Subcutaneous abdominal adipose tissue (tissue), 5 donors: ENCODE results near the gene PRKD1.
"Not testable (repeated sequence)": the region's sequence is repeated elsewhere in the genome, so short reads cannot be mapped to it uniquely, and the experiment has no call there.

Experiments
- H3K27ac ChIP-seq: one replicate; pipeline ENCODE4 v1.7.0; 2013; ENCODE audit warnings: low read depth, mild to moderate bottlenecking, inconsistent platforms, low read length, moderate library complexity
- H3K27me3 ChIP-seq, 5 donors: one replicate each; pipeline ENCODE4 v1.7.0; 2013; ENCODE audit warnings: low read length in 5 of 5, inconsistent platforms in 1 of 5; ENCODE audit not compliant: control insufficient read depth in 5 of 5, insufficient read depth in 4 of 5
- H3K36me3 ChIP-seq, 5 donors: one replicate each; pipeline ENCODE4 v1.7.0; 2013; ENCODE audit warnings: low read length in 5 of 5; ENCODE audit not compliant: control insufficient read depth in 5 of 5, insufficient read depth in 5 of 5
- H3K4me1 ChIP-seq, 5 donors: one replicate each; pipeline ENCODE4 v1.7.0; 2013; ENCODE audit warnings: low read length in 5 of 5, mild to moderate bottlenecking in 3 of 5, moderate library complexity in 1 of 5; ENCODE audit not compliant: control insufficient read depth in 5 of 5, insufficient read depth in 5 of 5
- H3K4me3 ChIP-seq, 5 donors: one replicate each; pipeline ENCODE4 v1.7.0; 2013; ENCODE audit warnings: low read length in 5 of 5, low read depth in 1 of 5
- H3K9ac ChIP-seq, 5 donors: one replicate each; pipeline ENCODE4 v1.7.0; 2013; ENCODE audit warnings: low read length in 5 of 5, mild to moderate bottlenecking in 4 of 5, moderate library complexity in 3 of 5
- H3K9me3 ChIP-seq, 5 donors: one replicate each; pipeline ENCODE4 v1.7.0; 2013; ENCODE audit warnings: low read length in 5 of 5; ENCODE audit not compliant: control insufficient read depth in 5 of 5
- donor health status: healthy.
- donor health status: healthy.
- donor health status: healthy.
- donor health status: healthy.
- donor health status: healthy.

Gene PRKD1

DNA sequence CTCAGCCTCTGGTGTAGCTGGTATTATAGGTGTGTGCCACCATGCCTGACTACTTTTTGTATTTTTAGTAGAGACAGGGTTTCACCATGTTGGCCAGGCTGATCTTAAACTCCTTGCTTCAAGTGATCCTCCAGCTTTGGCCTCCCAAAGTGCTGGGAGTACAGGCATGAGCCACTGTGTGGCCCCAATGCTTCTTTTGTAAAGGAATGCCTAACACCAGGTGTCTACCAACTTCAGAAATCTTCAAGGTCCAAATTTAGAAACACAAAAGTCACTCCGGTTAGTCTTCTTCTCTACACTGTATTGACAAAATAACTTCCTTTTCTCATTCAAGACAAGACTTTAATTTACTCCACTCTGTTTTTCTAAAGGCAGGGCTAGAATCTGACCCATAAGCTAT is 188.7 kb downstream of the PRKD1 start:
- H3K4me3 ChIP-seq, result no peak overlapping the region
- H3K4me1 ChIP-seq, result peaks cover 2 to 23% (median 16%) of the 10 kb centered on the region in 5 donors
- no peaks in the 10 kb centered on the region for H3K36me3 ChIP-seq
- no peak overlapping the region for H3K27ac ChIP-seq
- no peaks in the 10 kb centered on the region for H3K9me3 ChIP-seq
- H3K9ac ChIP-seq, result no peak overlapping the region
- no peaks in the 10 kb centered on the region for H3K27me3 ChIP-seq

DNA sequence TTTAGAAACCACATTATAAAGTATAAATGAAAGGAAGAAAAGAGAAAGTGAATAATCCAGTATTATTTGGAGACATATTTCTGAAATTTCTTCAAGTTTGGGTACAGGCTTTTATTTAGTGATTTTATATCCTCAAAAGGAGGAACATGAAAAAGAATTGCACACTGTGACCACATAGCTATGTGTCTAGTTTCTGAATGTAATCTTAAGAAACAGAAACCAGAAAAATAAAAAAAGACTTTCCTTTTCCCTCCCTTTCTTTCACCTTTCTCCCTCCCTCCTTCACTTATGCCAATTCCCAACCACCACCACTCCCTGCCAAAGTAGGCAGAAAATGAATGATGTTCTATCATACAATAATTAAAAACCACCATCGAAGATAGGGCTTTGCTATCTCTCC is 189.6 kb downstream of the PRKD1 start:
- H3K27me3 ChIP-seq, result no peaks in the 10 kb centered on the region
- no peak overlapping the region for H3K27ac ChIP-seq
- peaks cover 2 to 16% (median 14%) of the 10 kb centered on the region in 5 donors for H3K4me1 ChIP-seq
- H3K9me3 ChIP-seq, result no peaks in the 10 kb centered on the region
- no peaks in the 10 kb centered on the region for H3K36me3 ChIP-seq
- H3K4me3 ChIP-seq, result no peak overlapping the region
- H3K9ac ChIP-seq, result no peak overlapping the region

DNA sequence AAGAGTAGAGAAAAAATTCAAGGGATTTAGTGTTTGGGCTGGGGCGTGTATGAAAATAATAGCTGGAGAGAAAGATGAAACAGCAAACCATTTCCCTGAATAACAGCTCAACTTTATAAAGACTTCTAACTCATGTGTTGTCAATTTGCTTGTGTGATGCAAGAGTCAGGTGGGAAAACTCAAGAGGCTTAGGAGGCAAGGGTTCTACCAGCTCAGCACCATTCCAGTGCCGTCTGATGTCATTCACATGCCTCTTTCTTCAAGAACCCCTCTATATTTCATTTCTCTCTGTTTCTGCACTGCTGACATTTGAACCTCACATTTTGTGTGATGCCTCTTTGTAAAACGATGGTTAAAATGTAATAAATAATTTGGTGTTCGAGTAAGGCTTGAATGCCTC is 192.2 kb downstream of the PRKD1 start:
- Histone ChIP-seq H3K9me3 (no peaks in the 10 kb centered on the region), H3K27me3 (no peaks in the 10 kb centered on the region), H3K27ac (no peak overlapping the region), H3K4me1 (peaks cover 0 to 2% (median 0%) of the 10 kb centered on the region in 5 donors), H3K4me3 (no peak overlapping the region), H3K36me3 (no peaks in the 10 kb centered on the region), H3K9ac (no peak overlapping the region)

DNA sequence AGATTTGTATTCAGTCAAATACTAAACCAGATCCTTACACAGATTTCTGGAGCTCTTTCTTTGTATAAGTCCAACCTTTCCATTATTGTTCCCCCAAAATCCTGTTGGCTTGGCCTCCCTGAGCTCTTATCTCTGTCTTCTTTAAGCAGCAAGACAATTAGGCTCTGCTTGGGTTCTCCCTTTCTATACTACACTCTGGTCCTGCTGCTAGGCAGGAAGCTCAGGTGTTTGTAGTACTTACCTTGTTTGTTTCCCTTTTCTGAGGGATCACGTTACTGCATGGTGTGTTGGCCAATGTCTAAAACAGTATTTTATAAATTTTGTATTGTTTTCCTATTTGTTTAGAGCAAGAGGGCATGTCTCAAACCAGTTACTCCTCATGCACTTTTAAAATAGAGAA is 192.9 kb downstream of the PRKD1 start:
- Histone ChIP-seq H3K9ac (no peak overlapping the region), H3K27ac (no peak overlapping the region), H3K4me1 (peaks cover 0 to 2% (median 0%) of the 10 kb centered on the region in 5 donors), H3K4me3 (no peak overlapping the region), H3K27me3 (no peaks in the 10 kb centered on the region), H3K9me3 (no peaks in the 10 kb centered on the region), H3K36me3 (no peaks in the 10 kb centered on the region)

DNA sequence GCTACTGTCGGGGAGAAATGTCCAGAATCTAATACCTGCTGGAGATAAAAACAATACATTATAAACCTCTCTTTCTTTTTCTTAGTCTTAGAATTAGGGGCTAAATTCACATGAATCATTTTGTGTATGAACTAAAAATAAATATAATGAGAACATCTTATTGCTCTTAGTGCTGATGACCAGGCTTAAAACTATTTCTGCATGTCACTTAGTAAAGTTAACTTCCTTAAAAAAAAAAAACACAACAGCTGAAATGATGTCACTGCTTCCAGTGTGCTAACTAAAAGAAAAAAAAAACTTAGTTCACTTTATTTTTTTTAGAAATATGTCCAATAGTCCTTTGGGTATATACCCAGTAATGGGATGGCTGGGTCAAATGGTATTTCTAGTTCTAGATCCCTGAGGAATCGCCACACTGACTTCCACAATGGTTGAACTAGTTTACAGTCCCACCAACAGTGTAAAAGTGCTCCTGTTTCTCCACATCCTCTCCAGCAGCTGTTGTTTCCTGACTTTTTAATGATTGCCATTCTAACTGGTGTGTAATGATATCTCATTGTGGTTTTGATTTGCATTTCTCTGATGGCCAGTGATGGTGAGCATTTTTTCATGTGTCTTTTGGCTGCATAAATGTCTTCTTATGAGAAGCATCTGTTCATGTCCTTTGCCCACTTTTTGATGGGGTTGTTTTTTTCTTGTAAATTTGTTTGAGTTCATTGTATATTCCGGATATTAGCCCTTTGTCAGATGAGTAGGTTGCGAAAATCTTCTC is 200.9 kb downstream of the PRKD1 start:
- not testable (repeated sequence) for H3K36me3 ChIP-seq

DNA sequence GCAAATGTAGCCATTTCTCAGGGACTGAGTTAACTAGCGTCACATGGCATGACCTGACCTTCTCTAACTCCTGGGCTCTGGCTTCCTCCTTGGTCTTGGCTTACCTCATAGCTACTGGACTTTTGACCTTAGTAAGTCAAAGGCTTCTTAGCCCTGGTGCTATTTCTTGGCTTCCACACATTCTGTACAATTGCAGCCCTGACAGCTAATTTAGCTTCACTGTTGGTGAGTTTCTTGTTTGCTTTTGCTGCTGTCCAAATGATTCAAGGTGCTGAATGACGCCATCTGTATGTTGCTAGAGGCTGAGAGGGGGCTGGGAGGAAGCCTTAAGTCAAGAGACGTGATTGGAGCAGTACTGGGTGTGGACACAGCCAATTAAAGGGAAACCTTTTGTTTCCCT is 202.7 kb downstream of the PRKD1 start:
- H3K27me3 ChIP-seq, result no peaks in the 10 kb centered on the region
- H3K9me3 ChIP-seq, result no peaks in the 10 kb centered on the region
- H3K4me3 ChIP-seq, result no peak overlapping the region
- no peak overlapping the region for H3K27ac ChIP-seq
- H3K4me1 ChIP-seq, result peaks cover 0 to 11% (median 6%) of the 10 kb centered on the region in 5 donors
- no peaks in the 10 kb centered on the region for H3K36me3 ChIP-seq
- H3K9ac ChIP-seq, result no peak overlapping the region

More for the DNA sequence above, 200.9 kb downstream of the PRKD1 start:
- not testable (repeated sequence) for H3K4me3 ChIP-seq, H3K27ac ChIP-seq, H3K9ac ChIP-seq, H3K27me3 ChIP-seq, H3K9me3 ChIP-seq
- H3K4me1 ChIP-seq, result peaks cover 0 to 11% (median 6%) of the 10 kb centered on the region in 5 donors

DNA sequence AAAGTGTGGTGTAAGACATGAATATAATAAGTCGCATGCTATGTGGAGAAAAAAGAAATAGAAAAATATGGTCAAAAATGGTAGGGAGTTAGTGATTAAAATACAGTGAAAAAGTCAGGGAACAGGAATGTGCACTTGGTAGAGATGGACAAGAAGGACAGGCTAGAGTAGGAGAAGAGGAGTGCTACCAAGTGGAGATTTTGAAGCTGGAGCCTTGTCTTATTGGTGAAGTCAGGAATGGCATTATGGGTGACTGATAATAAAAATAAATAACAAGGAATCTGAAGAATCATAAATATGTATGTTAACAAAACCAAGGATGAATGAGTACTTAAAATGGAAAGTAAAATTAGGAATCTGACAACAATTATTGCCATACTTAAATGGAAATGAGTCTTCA is 204.8 kb downstream of the PRKD1 start:
- Histone ChIP-seq H3K9me3 (no peaks in the 10 kb centered on the region), H3K27me3 (no peaks in the 10 kb centered on the region), H3K36me3 (peaks cover 0 to 1% (median 0%) of the 10 kb centered on the region in 5 donors), H3K27ac (no peak overlapping the region), H3K9ac (no peak overlapping the region), H3K4me1 (peaks cover 0 to 11% (median 6%) of the 10 kb centered on the region in 5 donors), H3K4me3 (no peak overlapping the region)

DNA sequence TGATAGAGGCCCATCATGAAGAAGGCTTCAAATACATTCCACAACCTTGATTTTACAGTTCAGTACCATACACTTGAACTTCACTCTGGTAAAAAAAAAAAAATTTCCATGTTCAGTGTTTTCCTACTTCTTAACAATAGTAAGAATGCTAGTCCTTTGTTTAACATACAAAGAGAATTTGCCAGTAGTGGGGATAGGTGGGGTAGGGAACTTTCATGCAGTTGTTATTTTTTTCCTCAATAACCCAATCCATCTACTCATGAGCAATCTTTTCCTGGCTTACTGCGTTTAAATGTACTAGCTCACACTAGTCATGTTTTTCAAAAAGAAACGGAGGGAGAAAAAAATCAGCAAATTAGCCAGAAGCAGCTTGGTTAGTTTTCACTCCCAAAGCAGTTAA is 206.1 kb downstream of the PRKD1 start:
- Histone ChIP-seq H3K9ac (no peak overlapping the region), H3K27me3 (no peaks in the 10 kb centered on the region), H3K27ac (no peak overlapping the region), H3K4me1 (peaks cover 0 to 12% (median 6%) of the 10 kb centered on the region in 5 donors), H3K9me3 (no peaks in the 10 kb centered on the region), H3K36me3 (peaks cover 0 to 2% (median 0%) of the 10 kb centered on the region in 5 donors), H3K4me3 (no peak overlapping the region)

DNA sequence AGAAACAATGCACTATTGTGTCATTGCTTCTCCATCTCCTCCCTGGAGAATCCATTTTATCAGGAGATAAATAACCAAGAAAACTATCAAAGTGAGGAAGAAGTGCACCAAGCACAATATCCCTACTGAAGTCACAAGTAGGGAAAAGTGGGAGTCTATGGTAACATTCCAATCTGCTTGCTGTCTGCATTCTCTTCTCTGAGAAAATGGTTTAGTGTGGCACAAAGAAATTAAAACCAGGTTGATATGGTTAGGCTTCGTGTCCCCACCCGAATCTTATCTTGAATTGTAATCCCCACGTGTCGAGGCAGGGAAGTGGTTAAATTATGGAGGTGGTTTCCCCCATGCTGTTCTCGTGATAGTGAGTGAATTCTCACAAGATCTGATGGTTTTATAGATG is 209.7 kb downstream of the PRKD1 start:
- H3K9ac ChIP-seq, result no peak overlapping the region
- no peak overlapping the region for H3K27ac ChIP-seq
- no peaks in the 10 kb centered on the region for H3K27me3 ChIP-seq
- H3K4me1 ChIP-seq, result peaks cover 0 to 12% (median 7%) of the 10 kb centered on the region in 5 donors
- no peaks in the 10 kb centered on the region for H3K9me3 ChIP-seq
- peaks cover 0 to 2% (median 0%) of the 10 kb centered on the region in 5 donors for H3K36me3 ChIP-seq
- H3K4me3 ChIP-seq, result no peak overlapping the region

DNA sequence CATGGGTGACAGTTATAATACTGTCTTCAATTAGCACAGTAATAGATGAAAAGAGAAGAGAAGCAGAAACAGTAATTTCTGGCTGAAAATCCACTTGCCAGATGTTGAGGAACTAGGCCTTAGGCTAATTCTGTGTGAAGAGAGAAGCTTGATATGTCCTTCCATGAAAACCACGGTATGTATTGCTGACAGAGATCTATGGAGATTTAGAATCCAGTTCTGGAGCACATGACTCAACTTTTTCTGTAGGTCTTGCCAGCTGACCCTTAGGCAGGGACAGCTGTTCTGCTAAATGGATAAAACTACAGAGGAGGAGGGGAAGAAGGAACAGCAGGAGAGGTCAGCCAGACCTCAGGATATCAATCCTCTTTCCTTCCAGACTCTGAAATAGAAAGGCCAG is 211.5 kb downstream of the PRKD1 start:
- H3K4me1 ChIP-seq, result peaks cover 0 to 12% (median 7%) of the 10 kb centered on the region in 5 donors
- H3K9ac ChIP-seq, result peak overlapping the region in 1 of 5 donors; percentile 56
- no peaks in the 10 kb centered on the region for H3K9me3 ChIP-seq
- H3K27ac ChIP-seq, result peak overlapping the region; percentile 38
- peaks cover 0 to 2% (median 0%) of the 10 kb centered on the region in 5 donors for H3K36me3 ChIP-seq
- H3K27me3 ChIP-seq, result no peaks in the 10 kb centered on the region
- no peak overlapping the region for H3K4me3 ChIP-seq
